ENCODE measurements around the gene TSEN15.
"Not testable (repeated sequence)": the region's sequence is repeated elsewhere in the genome, so short reads cannot be mapped to it uniquely, and the experiment has no call there.

The TSEN15 gene

DNA sequence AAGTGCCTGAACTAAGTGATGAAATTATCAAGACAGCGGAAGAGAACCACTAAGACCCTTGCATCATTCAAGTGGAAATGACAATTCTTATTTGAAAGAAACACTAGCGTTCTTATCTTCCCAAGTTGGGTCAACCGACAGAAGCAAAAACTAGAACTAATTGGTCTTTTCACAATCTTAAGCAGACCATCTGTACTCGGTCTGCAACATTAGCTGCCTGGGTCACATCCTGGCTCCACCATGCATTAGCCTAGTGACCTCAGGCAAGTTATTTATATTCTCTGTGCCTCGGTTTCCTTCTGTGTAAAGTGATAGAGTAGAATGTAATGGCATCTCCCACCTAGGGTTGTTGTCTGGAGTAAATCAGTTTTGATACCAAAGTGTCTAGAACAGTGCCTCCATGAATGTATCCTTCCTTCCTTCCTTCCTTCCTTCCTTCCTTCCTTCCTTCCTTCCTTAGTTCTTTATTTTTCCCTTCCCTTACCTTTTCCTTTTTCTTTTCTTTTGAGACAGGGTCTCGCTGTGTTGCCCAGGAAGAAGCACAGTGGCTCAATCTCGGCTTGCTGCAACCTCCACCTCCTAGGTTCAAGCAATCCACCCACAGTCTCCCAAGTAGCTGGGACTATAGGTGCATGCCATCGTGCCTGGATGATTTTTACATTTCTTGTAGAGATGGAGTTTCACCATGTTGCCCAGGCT, 20.0 kb upstream of the TSEN15 start:
- DNase-seq (ENCODE audit: low read depth): no peak

DNA sequence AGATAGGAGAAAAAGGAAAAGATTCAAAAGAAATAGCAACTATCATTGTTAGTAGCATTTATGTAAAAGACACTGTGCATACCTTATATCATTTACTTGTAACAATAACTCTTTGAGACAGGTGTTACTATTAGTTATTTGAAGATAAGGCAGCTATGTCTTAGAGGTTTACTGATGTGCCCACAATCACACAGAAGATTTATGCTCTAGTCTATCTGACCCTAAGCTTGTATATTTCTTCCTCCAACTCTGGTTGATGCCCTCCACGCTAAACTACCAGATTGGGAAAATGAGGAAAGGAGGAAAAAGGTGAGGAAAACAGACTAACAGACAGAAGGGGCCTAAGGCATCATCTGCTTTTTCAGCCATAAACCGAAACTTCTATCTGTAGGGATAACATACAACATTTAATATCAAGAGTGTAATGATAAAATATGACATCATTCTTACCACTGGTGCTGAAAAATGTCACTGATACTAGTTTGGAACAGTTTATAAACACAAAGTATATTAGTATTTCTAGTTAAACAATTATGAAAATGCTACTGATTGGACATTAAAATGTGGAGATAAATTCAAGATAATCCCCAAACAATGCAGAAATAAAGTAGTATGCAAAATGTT, 19.1 kb upstream of the TSEN15 start:
- DNase-seq (ENCODE audit: low read depth): no peak

DNA sequence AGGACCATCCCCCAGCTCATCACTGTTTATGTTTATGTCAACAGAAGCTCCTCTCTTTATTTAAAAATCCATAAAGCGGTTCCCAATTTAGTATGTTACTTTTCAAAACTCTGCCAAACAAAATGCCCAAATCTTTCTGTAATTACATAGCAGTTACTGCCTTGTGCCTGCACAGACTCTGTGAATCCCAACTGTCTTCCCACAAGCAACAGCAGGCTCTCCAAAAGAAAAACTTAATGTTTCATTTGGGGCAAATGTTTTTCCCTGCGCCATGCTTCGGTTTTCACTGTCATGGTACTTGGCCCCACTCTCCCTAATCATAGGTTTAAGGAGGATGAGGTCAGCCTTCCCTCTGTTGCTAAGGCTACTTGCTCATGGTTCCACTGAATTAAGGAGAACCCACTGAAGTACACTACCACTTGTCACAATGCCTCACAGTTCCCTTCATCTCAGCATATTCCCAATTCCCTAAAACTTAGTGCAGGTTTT, 18.6 kb upstream of the TSEN15 start:
- no peak for DNase-seq (ENCODE audit: low read depth)

DNA sequence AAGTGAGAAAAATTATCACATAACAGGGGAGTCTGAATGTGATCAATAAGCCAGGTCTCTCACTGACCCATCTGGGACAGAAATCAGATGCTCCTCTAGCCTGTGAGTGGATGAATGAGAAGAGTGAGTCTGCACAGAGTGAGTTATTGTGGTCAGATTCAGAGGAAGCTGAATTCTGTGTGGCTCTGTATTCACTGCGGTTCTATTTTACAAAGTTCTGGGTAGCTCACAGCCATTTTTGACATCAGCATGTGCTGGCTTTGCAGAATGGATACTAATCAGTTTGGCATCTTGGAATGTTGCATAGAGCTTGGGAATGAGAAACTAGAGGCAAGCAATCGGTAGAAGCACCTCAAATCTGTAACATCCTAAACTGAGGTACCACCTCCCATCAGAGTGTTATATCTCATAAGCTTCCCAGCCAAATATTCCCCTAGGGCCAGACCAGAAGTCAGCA, 17.8 kb upstream of the TSEN15 start:
- peak; percentile 71 for DNase-seq (ENCODE audit: low read depth)

DNA sequence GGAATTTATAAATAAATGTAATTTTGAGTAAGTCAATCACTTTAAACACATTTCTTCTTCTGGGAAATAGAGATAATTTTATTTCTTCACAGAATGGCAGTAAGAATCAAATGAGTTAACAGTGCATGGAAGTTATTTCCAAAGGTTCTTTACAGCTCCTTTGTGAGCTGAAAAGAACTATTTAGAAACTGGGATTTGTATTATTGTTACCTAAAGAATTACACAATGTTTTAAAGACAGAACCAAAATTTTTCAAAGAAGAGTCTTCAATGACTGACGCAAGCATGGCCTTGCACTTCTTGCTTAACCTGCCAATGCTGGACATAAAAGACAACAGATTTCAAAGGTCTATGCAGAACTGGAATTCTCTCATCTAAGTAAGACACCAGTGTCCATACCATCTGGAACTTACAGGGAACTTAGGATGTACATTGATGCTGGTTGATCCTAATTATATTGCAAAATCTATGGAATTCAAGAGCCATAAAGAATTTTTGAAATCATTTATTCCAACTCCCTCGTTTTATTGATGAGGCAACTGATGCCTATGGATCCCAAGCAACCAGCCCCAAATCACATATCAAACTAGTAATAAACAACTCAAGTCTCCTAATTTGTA, 16.7 kb upstream of the TSEN15 start:
- DNase-seq (ENCODE audit: low read depth): no peak

DNA sequence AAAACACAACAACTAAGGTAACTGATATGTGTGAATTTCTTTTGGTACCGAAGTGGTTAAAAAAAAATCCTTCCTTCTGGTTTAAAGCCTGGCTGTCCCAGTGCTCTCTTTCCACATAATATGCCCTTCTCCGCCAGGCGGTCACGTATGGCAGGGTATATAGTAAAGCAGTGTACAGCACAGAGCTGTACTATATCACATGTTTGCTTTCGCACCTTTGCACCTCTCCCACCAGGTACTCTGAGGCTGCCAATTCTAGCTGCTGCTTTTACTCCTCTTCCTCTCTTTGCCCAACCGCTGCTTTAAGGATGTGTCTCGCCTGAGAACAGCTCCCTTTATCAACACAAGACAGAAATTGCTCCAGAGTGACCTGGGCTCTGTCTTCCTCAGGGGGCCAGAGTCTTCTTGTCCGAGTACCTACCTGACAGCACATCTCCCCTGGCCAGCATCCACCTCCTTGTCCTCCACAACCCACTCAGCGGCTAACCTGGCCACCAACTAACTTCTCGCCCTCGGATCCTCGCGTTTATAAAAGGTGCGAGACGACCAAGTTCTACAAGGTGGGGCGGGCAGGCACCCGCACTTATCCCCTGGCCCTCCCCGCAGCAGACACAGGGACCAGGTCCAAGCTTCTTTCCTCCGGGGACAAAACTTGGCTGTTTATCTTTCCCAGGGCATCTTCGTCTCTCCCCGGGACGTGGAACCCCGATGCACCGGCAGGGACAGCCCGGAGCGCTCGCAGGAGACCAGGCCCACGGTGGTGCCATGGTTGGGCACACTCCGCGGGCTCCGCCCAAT, 15.6 kb upstream of the TSEN15 start:
- no peak for DNase-seq (ENCODE audit: low read depth)

DNA sequence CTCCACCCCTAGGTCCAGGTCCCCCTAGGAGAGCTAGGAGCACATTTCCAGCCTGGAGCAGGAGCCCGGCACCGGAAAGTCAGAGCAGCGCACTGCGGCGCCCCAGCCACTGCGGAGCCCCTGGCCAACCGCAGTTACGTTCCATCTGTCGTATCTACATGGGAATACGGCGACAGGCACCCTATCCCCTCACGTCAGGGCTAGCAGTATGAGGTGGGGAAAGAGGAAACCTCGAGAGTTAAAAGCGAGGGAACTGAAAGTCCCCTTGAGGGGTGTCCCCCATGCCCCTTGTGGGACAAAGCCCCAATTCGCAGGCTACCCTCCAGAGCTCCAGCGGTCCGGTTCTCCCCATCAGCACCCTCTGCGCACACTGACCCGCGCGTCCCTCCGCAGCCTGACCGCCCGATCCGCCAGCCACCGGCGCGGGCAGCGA, 15.0 kb upstream of the TSEN15 start:
- DNase-seq (ENCODE audit: low read depth): no peak

DNA sequence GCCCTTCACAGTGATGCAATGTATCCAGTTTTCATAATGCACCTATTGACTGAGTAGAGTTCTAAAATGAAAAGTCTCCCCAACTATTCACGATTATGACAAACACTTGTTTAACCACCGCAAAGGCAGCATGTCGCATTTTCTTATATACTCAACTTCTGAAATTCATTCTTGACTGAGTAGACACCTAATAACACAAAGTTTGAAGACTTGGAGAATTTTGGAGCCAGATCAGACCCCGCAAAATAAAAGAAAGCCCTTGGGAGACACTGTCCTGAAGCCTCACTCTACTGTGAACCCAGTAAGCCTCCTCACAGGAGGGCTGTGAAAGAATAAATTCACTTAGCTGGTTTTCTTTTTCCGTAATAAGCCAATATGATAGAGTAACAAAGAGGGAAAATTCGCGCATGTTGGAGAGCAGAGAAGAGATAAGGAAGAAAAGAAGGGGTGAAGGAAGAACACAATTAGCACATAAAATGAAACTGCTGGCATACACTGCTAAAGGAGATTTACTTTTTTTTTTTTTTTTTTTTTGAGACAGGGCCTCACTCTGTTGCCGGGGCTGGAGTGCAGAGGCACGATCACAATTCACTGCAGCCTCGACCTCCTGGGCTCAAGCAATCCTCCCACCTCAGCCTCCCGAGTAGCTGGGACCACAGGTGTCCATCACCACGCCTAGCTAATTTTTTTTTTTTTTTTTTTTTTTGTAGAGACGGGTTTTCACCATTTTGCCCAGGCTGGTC, 13.5 kb upstream of the TSEN15 start:
- DNase-seq (ENCODE audit: low read depth): no peak

DNA sequence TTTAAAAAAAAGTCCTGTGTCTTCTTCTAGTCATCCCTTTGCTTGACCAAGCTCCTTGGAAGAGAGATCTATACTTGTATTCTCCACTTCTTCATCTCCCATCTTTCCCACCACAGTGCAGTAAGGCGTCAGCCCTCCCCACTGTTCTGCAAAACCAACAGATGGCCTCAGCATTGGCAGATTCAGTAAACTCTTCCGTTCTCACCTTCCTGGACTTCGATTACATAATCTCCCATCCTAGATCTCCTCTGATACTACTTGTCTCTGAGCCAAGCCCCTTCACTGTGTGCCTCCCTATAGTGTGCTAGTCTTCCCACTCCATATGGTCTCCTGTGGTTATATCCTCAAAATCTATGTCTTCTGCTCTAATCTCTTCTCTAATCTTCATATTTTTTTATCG, 12.4 kb upstream of the TSEN15 start:
- DNase-seq (ENCODE audit: low read depth): no peak

DNA sequence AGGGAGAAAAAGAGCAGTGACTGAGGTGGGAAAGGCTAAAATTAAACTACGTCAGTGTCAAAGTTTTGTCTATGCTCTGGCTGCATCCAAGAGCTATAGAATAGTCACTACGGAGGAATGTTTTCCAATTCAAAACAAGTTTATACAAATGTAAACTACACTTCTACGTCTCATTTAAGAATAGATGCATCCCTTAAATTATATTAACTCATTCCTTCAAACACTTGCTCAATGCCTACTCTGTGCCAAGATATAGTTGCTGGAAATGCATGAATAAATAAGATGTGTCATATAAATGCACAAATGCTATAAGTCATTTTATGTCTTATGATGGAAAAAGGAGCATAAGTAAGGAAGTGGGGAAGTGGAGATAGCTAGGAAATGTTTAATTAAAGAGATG, 9.8 kb upstream of the TSEN15 start:
- no peak for DNase-seq (ENCODE audit: low read depth)

DNA sequence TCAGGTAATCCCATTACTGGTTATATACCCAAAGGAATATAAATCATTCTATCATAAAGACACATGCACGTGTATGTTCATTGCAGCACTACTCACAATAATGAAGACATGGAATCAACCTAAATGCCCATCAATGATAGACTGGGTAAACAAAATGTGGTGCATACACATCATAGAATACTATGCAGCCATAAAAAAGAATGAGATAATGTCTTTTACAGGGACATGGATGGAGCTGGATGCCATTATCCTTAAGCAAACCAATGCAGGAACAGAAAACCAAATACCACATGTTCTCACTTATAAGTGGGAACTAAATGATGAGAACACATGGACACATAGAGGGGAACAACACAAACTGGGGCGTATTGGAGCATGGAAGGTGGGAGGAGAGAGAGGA, 8.2 kb upstream of the TSEN15 start:
- not testable (repeated sequence) for DNase-seq (ENCODE audit: low read depth)

DNA sequence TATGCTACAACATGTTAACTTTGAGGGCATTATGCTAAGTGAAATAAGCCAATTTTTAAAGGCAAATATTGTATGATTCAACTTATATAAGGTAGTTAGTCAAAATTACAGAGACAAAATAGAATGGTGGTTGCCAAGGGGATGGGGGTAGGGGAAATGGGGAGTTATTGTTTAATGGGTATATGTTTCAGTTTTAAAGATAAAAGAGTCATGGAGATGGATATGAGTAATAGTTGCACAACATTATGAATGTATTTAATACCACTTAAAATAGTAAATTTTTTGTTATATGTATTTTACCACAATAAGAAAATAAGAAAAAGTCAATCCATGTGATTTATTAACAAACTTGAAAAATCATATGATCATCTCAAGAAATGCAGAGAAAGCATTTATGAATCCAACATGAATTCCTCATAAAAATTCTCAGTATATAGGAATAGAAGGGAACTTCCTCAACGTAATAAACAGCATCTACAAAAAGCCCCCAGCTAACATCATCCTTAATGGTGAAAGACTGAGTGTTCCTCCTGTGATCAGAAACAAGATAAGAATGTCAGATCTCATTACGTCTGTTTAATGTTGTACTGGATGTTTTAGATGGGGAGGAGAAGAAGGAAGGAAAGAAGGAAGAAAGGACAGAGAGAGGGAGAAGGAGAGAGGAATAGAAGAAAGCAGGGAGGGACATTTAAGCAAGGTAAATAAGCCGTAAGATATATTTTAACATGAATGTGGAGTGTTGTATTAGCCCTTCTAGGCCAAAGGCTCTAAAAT, 6.7 kb upstream of the TSEN15 start:
- DNase-seq (ENCODE audit: low read depth): no peak

DNA sequence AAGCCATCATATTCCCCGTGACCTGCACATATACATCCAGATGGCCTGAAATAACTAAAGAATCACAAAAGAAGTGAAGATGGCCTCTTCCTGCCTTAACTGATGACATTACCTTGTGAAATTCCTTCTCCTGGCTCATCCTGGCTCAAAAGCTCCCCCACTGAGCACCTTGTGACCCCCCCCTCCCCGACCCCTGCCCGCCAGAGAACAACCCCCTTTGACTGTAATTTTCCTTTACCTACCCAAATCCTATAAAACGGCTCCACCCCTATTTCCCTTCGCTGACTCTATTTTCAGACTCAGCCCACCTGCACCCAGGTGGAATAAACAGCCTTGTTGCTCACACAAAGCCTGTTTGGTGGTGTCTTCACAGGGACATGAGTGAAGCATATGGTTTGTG, 4.0 kb upstream of the TSEN15 start:
- not testable (repeated sequence) for DNase-seq (ENCODE audit: low read depth)

DNA sequence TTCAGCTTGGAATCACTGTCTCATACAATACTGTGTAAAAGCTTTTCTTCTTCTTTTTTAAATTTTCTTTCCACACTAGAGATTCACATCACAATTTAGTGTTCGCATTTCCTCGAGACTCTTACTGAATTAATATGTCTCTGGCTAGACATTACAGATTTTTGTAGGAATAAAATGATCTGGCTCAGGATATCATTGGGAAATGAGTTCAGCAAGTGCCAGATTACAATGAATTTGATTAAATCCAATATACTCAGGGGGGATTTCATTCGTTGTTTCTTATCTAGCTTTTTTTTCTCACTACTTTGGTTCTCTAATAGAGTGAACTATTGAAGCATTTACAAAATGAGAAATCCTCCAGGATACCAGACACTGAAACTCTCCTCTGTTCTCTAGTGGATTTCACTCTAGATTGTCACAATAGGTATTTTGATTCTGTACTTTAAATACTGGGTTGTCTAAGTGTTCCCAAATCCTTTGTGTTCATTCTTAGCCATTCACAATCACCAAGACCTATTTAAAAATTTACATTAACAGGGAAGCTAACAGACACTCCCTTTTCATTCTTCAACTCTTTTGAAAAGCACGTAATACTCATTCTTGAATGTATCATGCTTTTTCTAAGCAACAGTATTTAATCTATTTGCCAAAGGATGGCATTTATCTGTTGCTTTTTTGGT, 2.8 kb upstream of the TSEN15 start:
- no peak for DNase-seq (ENCODE audit: low read depth)

DNA sequence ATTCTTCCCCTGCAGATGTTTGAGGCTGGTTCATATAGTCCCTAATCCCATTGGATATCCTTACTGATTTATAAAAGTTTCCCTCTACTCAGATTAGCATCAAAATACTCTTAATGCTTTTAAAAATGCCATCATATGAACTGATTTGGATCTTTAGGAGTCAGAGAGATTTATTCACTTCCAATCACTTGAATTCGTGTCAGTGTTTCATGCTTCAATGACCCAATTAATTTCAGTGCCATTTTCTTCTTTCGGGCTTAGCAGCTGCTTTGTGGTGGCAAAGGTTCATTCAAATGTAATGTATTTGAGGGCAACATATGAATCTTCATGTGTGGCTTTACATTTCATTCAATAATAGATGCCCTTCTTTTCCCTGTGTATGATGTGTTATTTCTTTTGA, 2.2 kb upstream of the TSEN15 start:
- no peak for DNase-seq (ENCODE audit: low read depth)

DNA sequence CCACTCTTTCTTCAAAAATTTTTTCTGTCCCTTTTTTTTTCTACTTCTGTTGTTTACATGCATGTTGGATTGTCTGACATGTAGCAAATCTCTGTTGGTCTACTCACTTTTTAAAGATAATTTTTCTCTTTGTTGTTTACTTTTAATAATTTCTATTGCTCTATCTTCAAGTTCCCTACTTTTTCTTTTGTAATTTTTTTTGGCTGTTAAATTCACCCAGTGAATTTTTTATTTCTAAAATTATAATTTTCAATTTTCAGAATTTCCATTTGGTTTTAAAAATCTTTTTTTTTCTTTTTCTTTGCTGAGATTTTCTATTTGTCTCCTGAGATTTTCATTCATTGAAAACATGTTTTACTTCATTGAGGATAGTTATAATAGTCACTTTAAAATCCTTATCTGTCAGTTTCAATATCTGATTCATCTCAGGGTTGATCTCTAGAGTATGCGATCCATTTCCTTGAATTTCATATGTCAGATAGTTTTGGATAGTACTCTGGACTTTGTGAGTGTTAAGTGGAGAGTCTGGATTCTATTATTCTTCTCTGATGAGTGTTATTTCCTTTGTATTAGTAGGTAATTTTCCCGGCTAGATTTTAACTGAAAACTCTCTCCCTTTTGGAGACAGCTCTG, 1.6 kb upstream of the TSEN15 start:
- DNase-seq (ENCODE audit: low read depth): no peak

DNA sequence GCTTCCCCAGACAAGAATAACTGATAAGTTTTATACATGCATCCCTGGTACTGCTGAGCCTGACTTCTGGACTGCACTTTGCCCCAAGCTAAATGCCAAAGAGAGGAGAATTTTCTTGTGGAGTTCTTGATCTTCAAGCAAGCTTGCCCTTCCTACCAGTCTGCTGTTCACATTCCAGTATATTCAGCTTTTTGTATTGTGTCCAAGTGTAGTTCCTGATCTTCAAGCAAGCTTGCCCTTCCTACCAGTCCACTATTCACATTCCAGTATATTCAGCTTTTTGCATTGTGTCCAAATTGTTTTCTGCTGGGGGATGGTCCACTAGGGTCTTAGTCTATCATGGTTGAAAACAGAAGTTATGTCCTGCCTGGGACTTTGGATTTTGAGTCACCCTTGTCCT, 894 bp upstream of the TSEN15 start:
- DNase-seq (ENCODE audit: low read depth): no peak

DNA sequence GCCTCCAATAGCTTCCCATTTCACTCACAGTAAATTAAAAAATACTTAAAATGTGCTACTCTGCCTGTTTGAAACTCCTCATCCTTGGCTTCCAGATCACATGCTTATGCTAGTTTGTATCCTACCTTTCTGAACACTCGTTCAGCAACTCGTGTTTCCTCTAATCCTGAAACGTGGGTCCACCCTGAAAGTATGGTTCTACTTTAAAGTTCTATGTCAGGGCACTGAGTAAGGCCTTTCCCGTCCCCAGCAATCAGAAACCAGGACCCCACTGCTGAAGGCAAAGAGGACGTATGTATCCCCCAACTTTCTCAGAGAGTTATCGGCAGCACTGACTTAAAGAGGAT, 419 bp upstream of the TSEN15 start:
- no peak for DNase-seq (ENCODE audit: low read depth)

DNA sequence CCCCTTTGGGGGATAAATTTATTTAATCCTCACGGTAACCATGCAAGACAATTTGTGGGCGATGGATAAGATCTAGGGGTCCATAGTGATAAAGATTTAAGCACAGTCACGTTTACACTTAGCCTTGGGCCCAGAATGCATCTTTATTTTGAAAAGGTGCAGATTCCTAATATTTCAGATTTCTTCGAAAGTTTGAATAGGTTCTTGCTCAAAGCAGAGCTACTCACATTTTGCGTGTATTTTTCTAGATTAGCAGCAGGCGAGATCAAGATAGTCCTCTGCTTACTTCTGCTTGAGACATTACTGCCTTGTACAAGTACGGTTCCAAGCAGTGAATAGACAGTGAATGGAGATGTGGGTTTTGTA, 647 bp downstream of the TSEN15 start:
- DNase-seq (ENCODE audit: low read depth): no peak

DNA sequence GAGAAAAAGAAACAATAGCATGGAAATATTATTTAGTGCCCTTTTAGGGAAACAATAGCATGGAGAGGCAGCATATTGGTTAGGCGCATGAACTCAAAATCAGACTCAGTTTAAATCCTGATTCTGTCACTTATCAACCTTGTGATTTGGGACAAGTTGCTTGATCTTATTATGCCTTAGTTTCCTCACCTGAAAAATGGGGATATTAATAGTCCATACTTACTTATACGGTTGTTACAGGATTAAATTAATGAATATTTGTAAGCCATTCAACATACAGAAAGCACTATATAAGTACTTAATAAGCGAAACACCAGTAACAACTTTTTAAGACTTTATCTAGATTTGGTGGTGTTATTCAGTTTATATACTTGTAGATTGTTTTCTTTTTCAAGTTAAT, 1.2 kb downstream of the TSEN15 start:
- DNase-seq (ENCODE audit: low read depth): no peak
